ENCODE results near the gene ZBTB42.

Gene ZBTB42

DNA sequence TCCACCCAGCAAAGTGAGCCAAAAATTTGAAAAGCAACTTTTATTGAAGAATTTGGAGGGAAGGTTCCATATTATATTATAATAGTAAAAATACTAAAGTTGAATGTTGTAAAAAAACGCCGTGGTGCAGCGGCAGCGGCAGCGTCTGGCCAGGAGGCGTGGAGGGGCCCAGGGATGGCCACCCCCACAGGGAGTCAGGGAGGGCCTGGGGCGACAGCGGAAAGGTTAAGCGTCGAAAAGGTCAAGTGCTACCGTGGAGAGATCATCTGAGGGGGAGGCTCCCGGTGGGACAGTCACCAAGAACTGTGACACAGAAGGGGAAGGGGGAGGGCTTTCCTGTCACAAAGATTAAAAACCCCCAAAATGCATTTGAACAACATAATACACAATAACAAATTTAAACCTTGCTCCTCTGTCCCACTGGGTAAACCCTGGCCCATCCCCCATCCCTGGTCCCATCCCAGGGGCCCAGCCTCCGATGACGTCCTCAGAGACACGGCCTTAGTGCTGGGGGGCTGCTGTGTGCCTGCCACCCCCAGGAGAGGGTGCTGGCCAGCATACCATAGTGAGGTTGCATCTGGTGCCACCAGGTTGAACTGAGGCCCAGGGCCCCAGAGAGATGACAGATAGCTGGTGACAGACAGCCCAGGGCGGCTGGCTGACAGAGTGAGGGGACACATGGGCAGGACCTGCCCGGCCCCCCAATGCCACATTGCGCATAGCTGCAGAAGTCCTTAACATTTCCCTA lies 31.4 kb upstream of the ZBTB42 start:
- DNase-seq: no peak

DNA sequence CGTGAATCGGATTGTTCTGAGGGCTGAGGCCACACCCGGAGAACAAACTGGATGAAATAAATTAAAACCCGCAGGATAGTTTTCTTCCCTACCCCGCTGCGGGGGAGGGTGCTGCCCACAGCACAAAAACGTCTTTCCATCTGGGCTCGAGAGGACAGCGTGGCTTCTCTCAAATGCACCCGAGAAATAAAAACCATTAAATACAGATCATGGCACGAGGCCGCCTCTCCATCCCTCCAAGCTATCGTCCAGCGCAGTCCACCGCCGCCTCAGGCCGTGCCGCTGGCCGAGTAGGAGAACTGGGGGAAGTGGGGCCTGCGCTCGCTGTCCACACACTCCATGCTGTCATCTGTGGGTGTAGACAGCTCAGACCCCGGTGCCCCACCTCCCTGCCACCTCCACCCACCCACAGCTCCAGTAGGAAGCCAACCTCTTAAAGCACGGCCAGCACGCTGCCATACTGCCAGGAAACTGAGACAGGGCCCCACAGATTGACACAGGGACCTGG lies 30.8 kb upstream of the ZBTB42 start:
- no peak for DNase-seq

GRCh38 chr14:104770851-104771272 lies 30.0 kb upstream of the ZBTB42 start:
- no peak for DNase-seq

- no peak for DNase-seq
Measured at GRCh38 chr14:104771374-104771773, 29.5 kb upstream of the ZBTB42 start.

DNA sequence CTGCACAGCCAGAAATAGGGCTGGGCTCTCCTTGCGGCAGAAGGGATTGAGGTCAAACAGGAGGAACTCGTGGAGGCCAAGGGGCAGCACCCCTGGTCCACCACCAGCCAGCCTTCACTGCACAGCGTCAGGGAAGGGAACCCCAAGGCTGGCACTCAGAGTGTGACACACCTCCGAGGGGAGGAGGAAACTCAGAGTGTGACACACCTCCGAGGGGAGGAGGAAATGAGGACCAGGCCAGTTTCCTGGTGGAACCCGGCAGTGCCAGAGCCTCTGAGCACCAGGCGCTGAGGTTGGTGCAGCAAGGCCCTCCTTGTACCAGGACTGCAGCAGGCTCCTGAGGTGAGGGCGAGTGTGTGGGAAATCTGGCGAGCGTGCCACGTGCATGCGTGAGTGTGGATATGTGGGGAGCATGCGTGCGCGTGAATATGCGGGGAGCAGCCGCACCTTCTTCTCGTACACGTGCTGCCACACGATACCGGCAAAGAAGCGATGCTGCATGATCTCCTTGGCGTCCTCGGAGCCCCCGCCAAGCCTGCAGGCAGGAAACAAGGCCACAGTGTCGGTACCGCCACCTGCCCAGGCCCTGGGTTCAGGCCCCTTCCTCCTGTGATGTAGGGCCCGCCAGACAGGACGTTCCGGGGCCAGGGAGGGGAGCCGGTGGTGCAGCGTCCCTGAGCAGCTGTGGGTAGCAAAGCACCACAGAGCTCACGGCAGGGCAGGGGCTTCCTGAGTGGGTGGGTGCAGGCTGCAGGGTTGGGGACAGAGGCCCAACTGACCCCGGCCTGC lies 28.8 kb upstream of the ZBTB42 start:
- no peak for DNase-seq

- DNase-seq: no peak
Measured at GRCh38 chr14:104772707-104773504, 28.0 kb upstream of the ZBTB42 start.

- no peak for DNase-seq
Measured at GRCh38 chr14:104773505-104774452, 27.1 kb upstream of the ZBTB42 start.

DNA sequence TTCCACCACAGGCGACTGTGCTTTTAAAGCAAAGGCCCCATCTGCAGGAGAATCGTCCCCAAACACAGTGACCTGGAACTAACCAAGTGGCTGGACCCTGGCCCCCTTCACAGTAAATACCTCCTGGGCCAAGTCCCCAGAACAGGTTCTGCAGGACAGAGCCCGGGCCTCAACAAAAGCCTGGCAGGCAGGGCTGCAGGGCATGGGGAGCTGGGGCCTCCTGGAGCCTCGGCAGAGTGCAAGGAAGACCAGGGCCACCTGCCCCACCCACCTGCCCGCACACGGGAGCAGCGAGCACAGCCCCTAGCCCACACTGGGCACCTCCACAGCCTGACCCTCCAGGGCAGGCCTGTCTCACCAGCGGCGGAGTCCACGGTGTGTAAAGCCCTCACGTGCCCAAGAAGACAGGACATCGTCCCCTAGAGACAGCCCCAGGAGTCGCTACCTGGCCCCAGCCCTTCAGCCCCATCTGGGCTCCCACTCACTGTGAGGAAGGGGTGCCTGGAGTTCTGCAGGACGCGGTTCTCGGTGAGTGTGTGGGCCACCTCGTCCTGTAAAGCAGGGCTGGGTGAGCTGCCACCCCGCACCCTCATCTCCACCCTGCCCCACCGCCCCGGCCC lies 26.3 kb upstream of the ZBTB42 start:
- DNase-seq: no peak

GRCh38 chr14:104775073-104775489 lies 25.8 kb upstream of the ZBTB42 start:
- DNase-seq: no peak

GRCh38 chr14:104776481-104776880 lies 24.4 kb upstream of the ZBTB42 start:
- no peak for DNase-seq

DNA sequence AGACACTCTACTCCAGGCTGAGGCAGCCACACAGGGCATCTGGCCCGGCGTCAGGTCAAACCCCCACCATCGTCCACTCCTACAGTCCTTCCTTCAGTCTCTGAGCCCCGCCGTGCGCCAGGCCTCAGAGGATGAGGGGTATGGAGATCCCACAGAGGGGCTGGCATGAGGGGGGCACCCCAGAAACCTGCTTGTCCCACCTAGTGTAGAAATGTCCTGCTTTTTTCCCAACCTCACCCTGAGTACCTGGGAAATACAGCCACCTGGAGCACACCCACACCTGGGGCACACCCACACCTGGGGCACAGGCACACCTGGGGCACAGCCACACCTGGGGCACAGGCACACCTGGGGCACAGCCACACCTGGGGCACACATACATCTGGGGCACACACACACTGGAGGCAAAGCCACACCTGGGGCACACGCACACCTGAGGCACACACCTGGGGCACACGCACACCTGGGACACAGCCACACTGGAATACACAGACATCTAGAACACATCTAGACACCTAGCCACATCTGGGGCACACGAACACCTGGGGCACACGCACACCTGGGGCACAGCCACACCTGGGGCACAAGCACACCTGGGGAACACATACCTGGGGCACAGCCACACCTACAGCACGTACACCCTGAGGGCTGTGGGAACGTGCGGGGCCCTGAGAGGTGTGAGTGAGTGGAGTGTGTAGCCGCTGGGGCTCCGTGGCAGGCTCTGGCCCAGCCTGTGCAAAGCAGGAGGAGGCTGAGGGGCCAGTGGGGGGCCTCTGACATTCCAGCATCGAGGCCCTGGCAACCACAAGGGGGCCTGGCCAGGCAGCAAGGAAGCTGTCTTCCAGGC lies 23.7 kb upstream of the ZBTB42 start:
- no peak for DNase-seq

DNA sequence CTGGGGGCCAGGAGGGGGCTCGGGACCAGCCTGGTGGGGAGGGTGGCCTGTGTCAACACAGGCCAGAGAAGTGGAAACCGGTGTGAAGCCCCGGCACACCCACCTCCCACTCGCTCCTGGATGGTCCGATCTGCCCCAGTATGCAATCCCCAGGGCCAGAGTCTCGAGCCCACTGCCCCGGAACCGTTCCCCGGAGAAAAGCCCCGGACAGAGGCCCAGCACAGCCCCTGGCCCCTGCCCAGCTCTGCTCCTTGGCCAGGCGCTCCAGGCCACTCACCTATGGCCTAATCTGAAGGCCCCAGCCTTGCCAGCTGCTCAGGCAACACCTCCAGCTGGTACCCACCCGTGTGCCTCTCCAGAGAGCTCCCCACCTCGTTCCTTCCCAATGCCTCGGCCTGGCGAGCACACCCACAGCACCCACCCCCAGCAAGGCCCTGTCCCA lies 23.1 kb upstream of the ZBTB42 start:
- no peak for DNase-seq

DNA sequence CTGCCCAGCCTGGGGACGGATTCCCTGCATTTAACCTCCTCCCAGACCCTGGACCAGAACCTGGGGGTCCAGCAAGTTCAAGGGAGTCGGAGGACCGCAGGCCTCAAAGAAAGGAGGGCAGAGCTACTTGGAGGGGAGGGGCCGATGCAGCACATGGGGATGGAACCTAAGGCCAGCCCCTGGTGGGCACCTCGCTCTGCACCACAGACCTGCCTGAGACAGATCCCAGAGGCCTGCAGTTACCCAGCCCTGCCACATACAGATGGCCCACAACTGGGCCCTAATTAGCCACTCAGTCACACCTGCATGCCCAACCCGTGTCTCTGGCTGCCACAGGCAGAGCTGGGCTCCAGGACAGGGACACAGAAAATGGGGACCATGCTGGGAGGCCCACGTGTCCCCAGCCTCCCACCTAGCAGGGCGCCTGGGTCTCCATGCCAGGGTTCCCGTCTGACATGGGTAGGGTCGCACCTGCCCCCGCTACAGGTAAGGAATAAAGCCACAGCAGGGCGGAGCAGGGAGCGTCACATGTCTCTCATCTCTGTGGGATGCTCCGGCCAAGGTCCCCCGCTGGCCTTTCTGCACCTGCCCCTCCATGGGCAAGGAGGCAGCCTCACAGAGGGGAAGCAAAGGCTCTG lies 22.1 kb upstream of the ZBTB42 start:
- DNase-seq: no peak

DNA sequence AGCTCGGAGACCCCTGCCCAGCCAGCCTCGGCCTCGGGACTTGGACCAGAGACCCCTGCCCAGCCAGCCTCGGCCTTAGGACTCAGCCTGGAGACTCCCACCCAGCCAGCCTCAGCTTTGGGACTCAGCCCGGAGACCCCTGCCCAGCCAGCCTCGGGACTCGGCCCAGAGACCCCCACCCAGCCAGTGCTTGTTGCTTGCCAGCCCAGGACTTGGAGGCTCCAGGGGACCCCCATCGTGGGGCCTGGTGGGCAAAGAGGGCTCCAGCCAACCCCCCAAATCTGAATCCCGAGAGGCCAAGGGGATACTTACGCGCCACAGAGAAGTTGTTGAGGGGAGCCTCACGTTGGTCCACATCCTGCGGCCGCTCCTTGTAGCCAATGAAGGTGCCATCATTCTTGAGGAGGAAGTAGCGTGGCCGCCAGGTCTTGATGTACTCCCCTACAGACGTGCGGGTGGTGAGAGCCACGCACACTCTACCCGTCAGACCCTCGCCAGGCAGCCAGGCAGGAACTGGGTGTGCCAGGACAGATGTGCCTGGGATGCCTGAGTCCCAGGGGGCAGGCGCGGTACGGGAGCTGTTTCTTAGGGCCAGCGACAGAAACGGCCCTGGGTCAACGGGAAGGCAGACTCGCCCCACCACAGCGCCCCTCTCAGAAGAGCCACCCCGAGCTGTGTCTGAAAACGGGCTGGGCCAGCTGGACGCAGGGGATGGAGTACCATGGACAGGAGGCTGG lies 21.0 kb upstream of the ZBTB42 start:
- no peak for DNase-seq

DNA sequence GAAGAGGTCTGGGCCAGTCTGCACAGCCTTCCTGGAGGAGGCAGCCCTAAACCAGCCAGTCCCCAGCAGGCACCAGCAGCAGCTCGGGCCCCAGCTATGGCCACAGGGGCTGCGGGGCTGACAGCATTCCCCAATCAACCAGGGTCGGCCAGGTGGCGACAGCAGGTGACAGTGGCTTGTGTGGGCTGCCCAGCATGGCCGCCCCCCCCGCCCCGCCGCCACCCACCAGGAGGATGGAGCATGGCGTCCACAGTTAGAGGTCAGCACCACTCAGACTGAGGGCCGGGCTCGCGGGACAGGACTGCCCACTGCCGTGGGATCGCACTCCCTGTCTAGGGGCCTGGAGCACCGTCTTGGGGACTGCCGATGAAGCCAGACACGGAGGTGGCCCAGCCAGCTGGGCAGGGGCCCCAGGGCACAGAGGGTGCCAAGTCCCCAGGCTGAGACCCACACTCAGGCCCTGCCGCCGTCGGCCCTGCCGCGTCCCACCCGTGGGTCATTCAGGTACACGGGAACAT lies 20.3 kb upstream of the ZBTB42 start:
- DNase-seq: no peak

- no peak for DNase-seq
Measured at GRCh38 chr14:104781271-104782077, 19.4 kb upstream of the ZBTB42 start.

- no peak for DNase-seq
Measured at GRCh38 chr14:104782086-104782807, 18.7 kb upstream of the ZBTB42 start.

- DNase-seq: no peak
Measured at GRCh38 chr14:104782808-104783139, 18.1 kb upstream of the ZBTB42 start.

All from NCI-H187 (cell line).